ENCODE measurements around the gene ACOXL. TPM values are rescaled to one million over a fixed set of nuclear protein-coding genes. Genes with fewer than 3 reads are reported as not detected.
"Not testable (repeated sequence)": the region's sequence is repeated elsewhere in the genome, so short reads cannot be mapped to it uniquely, and the experiment has no call there.

Gene ACOXL
- total RNA-seq (not detected), polyA plus RNA-seq (under 1 TPM in 1 of 2 donors, not detected in 1; 0.13 TPM)
- long read RNA-seq, donor 1, partial matches to known transcripts: 0 of 1 reads
- long read RNA-seq, donor 1, other reads (novel, unspliced or antisense): 1 of 1 reads
- long read RNA-seq, donor 2: 0 reads

DNA sequence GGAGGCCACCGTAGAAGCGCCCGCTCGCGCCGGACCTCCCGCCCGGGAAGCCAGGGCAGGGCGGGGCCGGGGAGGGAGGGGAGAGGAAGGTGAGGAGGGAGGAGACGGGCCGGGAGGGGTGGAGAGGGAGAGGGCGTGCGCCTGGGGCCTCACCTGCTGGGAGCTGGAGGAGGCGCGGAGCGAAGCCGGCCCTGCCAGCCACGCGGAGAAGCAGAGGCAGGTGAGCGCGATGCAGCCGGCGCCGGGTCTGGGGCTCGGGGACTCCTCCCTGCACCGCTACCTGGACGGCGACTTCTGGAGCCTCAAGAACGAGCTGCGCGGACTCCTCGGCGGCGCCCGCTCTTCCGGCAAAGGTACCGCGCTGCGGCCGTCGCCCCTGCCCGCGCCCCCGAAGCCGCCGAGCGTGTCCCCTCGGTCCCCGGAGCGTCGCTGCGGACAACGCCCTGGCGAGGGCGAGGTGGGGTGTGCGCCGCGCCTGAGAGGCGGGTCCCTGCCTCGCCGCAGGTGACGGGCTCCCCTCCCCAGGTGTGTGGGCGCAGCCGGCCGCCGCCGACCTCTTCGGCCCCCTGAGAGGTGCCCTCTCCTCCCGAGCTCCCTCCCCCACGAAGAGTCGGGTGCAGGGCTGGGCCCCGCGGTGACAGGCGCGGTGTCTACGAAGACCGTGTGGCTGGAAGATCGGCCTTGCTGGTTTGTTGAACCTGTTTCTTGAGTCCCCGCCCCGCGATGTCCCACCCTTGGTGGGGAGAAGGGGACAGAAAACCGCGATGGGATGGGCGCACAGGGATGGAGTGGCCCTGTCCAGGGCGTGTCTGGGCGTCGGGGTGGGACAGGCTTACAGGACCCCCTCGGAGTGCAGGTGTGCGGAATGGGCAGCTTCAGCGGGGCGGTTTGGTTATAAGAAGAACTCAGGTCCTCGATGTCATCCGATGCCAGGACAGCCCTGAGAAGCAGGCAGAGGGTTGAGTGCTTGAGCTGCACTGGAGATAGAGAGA, at the start of gene ACOXL:
Gene ACOXL, plus strand, starts transcription at position 152 of the 992 bp plus-strand sequence. CDS start 35,817 bp downstream, outside the sequence.
- Histone ChIP-seq H3K9me3 (ENCODE audit: control insufficient read depth, low read length) (no peaks in the 10 kb centered on the region), H3K36me3 (ENCODE audit: control insufficient read depth in 1 of 2, insufficient read depth in 2 of 2, low read length in 1 of 2) (no peaks in the 10 kb centered on the region), H3K27ac (ENCODE audit: low read depth in 1 of 2, low read length in 2 of 2) (no peak within 1 kb of the TSS), H3K4me1 (ENCODE audit: control insufficient read depth in 1 of 2, insufficient read depth in 2 of 2, low read length in 2 of 2) (no peaks in the 10 kb centered on the region), H3K27me3 (ENCODE audit: control insufficient read depth in 1 of 2, insufficient read depth in 2 of 2, low read length in 1 of 2) (no peaks in the 10 kb centered on the region), H3K4me3 (ENCODE audit: low read length in 2 of 2) (peak within 1 kb of the TSS in 1 of 2 donors; percentile 23)
- 5 to 6% methylated on average over 79 to 94 of the region's 94 CpGs for WGBS, 2 donors
- ATAC-seq (ENCODE audit: low FRiP score) (peak; percentile 45), DNase-seq (no peak)
- intact Hi-C loops (cut with DNase I): no loop called here

DNA sequence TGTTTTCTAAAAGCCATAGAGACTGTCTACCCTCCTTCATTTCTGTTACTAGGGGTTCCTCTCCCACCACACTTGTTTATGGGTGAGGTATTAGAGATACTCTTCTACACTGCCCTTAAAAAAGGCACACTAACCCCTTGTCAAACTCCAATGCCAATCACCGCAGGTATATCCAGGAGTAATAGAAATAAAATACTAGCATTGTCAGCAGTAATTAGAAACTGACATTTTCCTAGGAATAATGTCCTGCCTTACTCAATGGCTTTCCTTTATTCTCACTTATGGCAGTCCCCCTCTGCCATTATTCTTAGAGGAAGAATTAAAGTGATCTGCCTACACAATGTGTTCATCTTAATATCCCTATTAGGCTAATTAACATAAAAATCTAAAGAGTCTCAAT, 49.5 kb upstream of the ACOXL start:
- no peaks in the 10 kb centered on the region for H3K4me1 ChIP-seq (ENCODE audit: control insufficient read depth in 1 of 2, insufficient read depth in 2 of 2, low read length in 2 of 2)
- no peak overlapping the region for H3K4me3 ChIP-seq (ENCODE audit: low read length in 2 of 2)
- WGBS, 2 donors: 94% methylated on average over 1 of the region's 1 CpG
- H3K36me3 ChIP-seq (ENCODE audit: control insufficient read depth in 1 of 2, insufficient read depth in 2 of 2, low read length in 1 of 2): no peaks in the 10 kb centered on the region
- DNase-seq (no peak), ATAC-seq (ENCODE audit: low FRiP score) (no peak)
- H3K27me3 ChIP-seq (ENCODE audit: control insufficient read depth in 1 of 2, insufficient read depth in 2 of 2, low read length in 1 of 2): no peaks in the 10 kb centered on the region
- H3K27ac ChIP-seq (ENCODE audit: low read depth in 1 of 2, low read length in 2 of 2): no peak overlapping the region
- peaks cover 1% of the 10 kb centered on the region for H3K9me3 ChIP-seq (ENCODE audit: control insufficient read depth, low read length)
- intact Hi-C loops (cut with DNase I): no loop called here

DNA sequence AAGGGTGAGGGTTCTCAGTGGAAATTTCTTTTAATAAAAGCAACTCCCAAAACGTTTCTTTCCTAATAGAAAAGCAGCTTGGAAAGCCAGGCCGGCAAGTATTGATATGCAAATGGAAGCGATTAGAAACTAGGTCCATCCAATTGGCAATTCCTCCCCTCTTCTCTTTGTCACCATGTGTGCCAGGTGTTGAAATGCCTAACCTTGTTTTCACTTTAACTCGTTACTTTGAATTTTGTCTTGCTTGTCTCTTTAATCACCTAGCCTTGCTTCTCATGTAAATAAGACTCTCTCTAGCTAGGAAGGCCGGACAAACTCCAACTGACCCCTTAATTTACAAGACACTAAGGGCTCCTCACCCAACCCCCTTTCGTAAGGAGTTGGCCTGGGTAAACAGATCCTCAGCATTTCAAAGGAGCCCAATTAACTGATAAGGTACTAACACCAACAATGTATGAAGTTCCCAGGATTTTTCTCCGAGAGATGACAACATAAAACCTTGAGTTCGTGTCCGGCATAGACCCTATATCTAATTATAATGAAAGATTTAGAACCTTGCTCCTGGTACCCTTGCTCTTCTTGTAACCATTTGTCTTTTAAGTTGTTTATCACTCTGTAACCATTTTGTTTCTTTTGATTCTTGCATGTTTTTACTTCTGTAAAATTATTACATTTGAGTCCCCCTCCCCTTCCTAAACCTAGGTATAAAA, 44.4 kb upstream of the ACOXL start:
- 70 to 78% methylated on average over 9 of the region's 9 CpGs for WGBS, 2 donors
- ATAC-seq (ENCODE audit: low FRiP score); intact Hi-C loops (cut with DNase I): not testable (repeated sequence)

DNA sequence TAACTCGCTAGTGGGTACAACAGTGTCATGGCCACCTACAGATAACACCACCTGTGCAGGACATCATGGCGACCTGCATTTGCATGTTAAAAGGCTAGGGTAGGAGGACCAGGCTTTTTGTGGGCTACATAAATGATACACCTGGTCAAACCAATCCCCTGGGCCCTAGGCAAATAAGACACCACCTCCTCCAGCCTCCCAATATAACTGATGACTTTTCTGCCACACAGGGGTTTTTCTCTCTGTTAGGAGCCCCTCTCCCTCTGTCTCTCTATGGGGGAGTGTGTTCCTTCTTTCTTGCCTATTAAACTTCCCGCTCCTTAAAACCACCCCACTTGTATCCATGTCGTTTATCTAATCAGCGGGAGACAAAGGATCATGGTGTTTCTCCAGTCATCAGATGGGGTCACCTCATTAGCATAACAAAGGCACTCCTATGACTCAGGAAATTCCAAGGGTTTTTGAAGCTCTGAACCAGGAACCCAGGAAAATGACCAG, 43.7 kb upstream of the ACOXL start:
- no peak overlapping the region for H3K4me3 ChIP-seq (ENCODE audit: low read length in 2 of 2)
- H3K27me3 ChIP-seq (ENCODE audit: control insufficient read depth in 1 of 2, insufficient read depth in 2 of 2, low read length in 1 of 2): no peaks in the 10 kb centered on the region
- H3K4me1 ChIP-seq (ENCODE audit: control insufficient read depth in 1 of 2, insufficient read depth in 2 of 2, low read length in 2 of 2): no peaks in the 10 kb centered on the region
- H3K36me3 ChIP-seq (ENCODE audit: control insufficient read depth in 1 of 2, insufficient read depth in 2 of 2, low read length in 1 of 2): no peaks in the 10 kb centered on the region
- intact Hi-C loops (cut with DNase I): no loop called here
- no peak for ATAC-seq (ENCODE audit: low FRiP score)
- 66 to 70% methylated on average over 5 of the region's 5 CpGs for WGBS, 2 donors
- H3K27ac ChIP-seq (ENCODE audit: low read depth in 1 of 2, low read length in 2 of 2): no peak overlapping the region
- DNase-seq: no peak
- peaks cover 1% of the 10 kb centered on the region for H3K9me3 ChIP-seq (ENCODE audit: control insufficient read depth, low read length)

More for the DNA sequence above, 44.4 kb upstream of the ACOXL start:
- not testable (repeated sequence) for H3K4me3 ChIP-seq (ENCODE audit: low read length in 2 of 2); H3K9me3 ChIP-seq (ENCODE audit: control insufficient read depth, low read length); DNase-seq; H3K36me3 ChIP-seq (ENCODE audit: control insufficient read depth in 1 of 2, insufficient read depth in 2 of 2, low read length in 1 of 2); H3K27ac ChIP-seq (ENCODE audit: low read depth in 1 of 2, low read length in 2 of 2); H3K27me3 ChIP-seq (ENCODE audit: control insufficient read depth in 1 of 2, insufficient read depth in 2 of 2, low read length in 1 of 2); H3K4me1 ChIP-seq (ENCODE audit: control insufficient read depth in 1 of 2, insufficient read depth in 2 of 2, low read length in 2 of 2)

DNA sequence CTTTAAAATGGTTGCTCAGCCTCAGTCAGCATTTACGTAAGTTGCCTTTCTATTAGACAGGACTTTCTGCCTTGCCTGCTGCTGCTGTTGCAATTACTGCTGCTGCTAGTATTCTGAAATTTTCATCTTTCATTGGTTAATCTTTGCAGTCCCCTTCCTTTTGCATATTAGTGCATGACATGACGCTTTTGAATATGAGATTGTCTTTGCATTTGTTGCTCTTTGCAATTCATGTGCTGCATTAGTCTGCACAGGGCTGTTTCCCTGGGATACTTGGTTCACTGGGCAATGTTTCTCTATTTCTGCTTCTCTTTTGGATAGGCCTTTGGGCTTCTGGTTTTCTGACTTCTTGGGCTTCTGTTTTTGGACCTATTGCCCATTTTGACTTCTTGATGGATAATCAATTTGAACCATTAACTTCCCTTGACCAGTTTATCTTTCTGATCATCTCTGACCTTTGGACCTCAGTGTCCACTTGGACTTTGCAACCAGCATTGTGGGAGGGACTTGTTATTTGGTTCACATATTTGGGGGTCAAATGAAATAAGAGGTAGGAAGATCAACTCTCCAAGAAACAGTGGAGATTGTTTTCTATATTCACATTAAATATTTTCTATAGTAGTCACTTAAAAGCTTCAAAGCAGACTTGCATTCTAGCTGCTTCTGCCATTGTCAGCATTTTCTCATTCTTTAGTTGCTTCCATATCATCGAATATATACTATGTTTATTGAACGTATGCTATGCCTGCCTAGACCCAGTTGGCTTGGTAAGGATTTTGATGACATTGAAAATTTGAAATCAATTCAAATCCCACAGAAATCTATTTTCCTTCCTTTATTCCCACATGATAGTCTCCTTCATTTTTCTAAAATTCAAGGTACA, 42.0 kb upstream of the ACOXL start:
- intact Hi-C loops (cut with DNase I): no loop called here
- no peak overlapping the region for H3K4me3 ChIP-seq (ENCODE audit: low read length in 2 of 2)
- peaks cover 1% of the 10 kb centered on the region for H3K9me3 ChIP-seq (ENCODE audit: control insufficient read depth, low read length)
- DNase-seq (no peak), ATAC-seq (ENCODE audit: low FRiP score) (no peak)
- H3K27ac ChIP-seq (ENCODE audit: low read depth in 1 of 2, low read length in 2 of 2): no peak overlapping the region
- WGBS, 2 donors: 88 to 90% methylated on average over 4 of the region's 4 CpGs
- H3K27me3 ChIP-seq (ENCODE audit: control insufficient read depth in 1 of 2, insufficient read depth in 2 of 2, low read length in 1 of 2): no peaks in the 10 kb centered on the region
- H3K4me1 ChIP-seq (ENCODE audit: control insufficient read depth in 1 of 2, insufficient read depth in 2 of 2, low read length in 2 of 2): no peaks in the 10 kb centered on the region
- H3K36me3 ChIP-seq (ENCODE audit: control insufficient read depth in 1 of 2, insufficient read depth in 2 of 2, low read length in 1 of 2): no peaks in the 10 kb centered on the region

DNA sequence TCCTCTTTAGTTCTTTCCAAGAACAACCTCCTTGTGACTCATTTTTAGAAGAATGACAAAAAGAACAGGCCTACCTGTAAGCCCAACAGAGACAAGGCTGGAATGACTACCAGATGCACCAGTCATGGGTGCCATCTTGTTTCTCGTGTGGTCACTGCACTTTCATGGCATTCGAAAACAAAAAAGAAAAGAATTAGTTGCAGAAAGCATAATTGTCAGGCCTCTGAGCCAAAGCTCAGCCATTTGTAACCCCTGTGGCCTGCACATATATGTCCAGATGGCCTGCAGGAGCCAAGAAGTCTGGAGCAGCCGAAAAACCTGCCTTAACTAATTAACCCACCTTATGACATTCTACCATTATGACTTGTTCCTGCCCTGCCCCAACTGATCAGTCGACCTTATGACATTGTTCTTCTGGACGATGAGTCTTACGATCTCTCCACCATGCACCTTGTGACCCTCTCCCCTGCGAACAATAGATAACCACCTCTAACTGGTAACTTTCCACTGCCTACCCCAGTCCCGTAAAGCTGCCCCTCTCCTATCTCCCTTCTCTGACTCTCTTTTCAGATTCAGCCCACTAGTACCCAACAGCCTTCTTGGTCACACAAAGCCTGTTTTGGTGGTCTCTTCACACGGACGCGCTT, 40.6 kb upstream of the ACOXL start:
- no peak for ATAC-seq (ENCODE audit: low FRiP score)
- 97% methylated on average over 11 of the region's 11 CpGs for WGBS, 2 donors

DNA sequence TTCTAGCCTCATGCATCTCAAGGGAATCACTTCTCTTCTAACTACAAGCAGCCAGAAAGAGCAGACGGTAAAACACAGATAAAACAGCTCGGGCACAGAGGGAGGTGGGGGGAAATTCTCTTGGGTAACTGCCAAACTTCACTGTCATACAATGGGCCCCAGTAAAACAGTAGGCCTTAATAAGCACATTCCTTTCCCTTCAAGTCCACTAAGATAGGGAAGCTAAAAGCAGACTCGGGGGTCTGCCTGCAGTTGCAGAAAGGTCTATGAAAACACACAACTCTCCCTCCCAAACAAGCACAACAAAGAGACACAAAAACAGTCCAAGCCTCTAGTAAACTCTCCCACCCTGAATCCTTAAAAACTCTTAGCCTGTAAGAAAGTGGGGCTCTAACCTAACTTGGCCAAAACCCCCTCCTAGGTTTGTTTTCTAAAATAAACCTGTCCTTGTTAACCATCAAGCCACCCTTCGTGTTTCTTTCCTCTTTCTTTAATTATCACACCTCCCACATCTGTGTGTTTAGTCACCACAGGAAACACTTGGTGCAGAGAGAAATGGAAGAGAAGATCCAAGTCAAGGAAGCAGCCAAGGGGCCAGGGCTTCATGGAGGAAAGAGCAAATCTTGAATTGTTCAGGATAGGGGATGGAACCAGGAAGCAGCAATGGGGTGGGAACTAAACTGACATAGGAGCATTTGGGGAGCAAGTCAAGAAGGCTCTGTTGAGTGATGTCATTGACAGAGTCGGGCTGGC, 37.1 kb upstream of the ACOXL start:
- ATAC-seq (ENCODE audit: low FRiP score): not testable (repeated sequence)

More for the DNA sequence above, 40.6 kb upstream of the ACOXL start:
- Histone ChIP-seq H3K36me3 (ENCODE audit: control insufficient read depth in 1 of 2, insufficient read depth in 2 of 2, low read length in 1 of 2) (no peaks in the 10 kb centered on the region), H3K4me3 (ENCODE audit: low read length in 2 of 2) (no peak overlapping the region), H3K9me3 (ENCODE audit: control insufficient read depth, low read length) (peaks cover 1% of the 10 kb centered on the region), H3K27me3 (ENCODE audit: control insufficient read depth in 1 of 2, insufficient read depth in 2 of 2, low read length in 1 of 2) (no peaks in the 10 kb centered on the region), H3K27ac (ENCODE audit: low read depth in 1 of 2, low read length in 2 of 2) (no peak overlapping the region), H3K4me1 (ENCODE audit: control insufficient read depth in 1 of 2, insufficient read depth in 2 of 2, low read length in 2 of 2) (no peaks in the 10 kb centered on the region)
- no peak for DNase-seq
- intact Hi-C loops (cut with DNase I): no loop called here

More for the DNA sequence above, 37.1 kb upstream of the ACOXL start:
- H3K4me3 ChIP-seq (ENCODE audit: low read length in 2 of 2); H3K27me3 ChIP-seq (ENCODE audit: control insufficient read depth in 1 of 2, insufficient read depth in 2 of 2, low read length in 1 of 2); H3K4me1 ChIP-seq (ENCODE audit: control insufficient read depth in 1 of 2, insufficient read depth in 2 of 2, low read length in 2 of 2); H3K9me3 ChIP-seq (ENCODE audit: control insufficient read depth, low read length); H3K36me3 ChIP-seq (ENCODE audit: control insufficient read depth in 1 of 2, insufficient read depth in 2 of 2, low read length in 1 of 2); H3K27ac ChIP-seq (ENCODE audit: low read depth in 1 of 2, low read length in 2 of 2); DNase-seq; intact Hi-C loops (cut with DNase I): not testable (repeated sequence)
- 51 to 59% methylated on average over 4 to 5 of the region's 5 CpGs for WGBS, 2 donors
